CD4-positive, alpha-beta T cell treated with Interleukin-15 for 4 hours (primary cell): ENCODE data around the gene SGCB.
A peak's percentile ranks its signal among the peaks of the same experiment; 100 is the strongest.
"Not testable (repeated sequence)": the region's sequence is repeated elsewhere in the genome, so short reads cannot be mapped to it uniquely, and the experiment has no call there.

Experiments
- DNase-seq: peaks from one replicate; pipeline ENCODE4 v3.0.0-alpha.2; 2020; ENCODE audit warnings: low spot score

Gene SGCB

GRCh38 chr4:52038103-52038912 lies at the start of gene SGCB:
TSS of gene SGCB (minus strand) at chr4:52038299. CDS start at chr4:52038259, 40 bp downstream.
- peak; percentile 69 for DNase-seq

GRCh38 chr4:52086425-52086824 lies 48.3 kb upstream of the SGCB start:
- not testable (repeated sequence) for DNase-seq

GRCh38 chr4:52081216-52081615 lies 43.1 kb upstream of the SGCB start:
- DNase-seq = no peak

- DNase-seq = no peak
These were observed 41.6 kb upstream of the SGCB start for GRCh38 chr4:52079659-52080058.

- no peak for DNase-seq
These were observed 38.6 kb upstream of the SGCB start for GRCh38 chr4:52076731-52077130.

- DNase-seq = no peak
These were observed 33.9 kb upstream of the SGCB start for GRCh38 chr4:52071791-52072546.

- no peak for DNase-seq
These were observed 31.5 kb upstream of the SGCB start for GRCh38 chr4:52069571-52069970.

GRCh38 chr4:52059372-52059771 lies 21.3 kb upstream of the SGCB start:
- no peak for DNase-seq

- no peak for DNase-seq
These were observed 20.2 kb upstream of the SGCB start for GRCh38 chr4:52058275-52058674.

GRCh38 chr4:52057196-52057595 lies 19.1 kb upstream of the SGCB start:
- DNase-seq = no peak

GRCh38 chr4:52054254-52054653 lies 16.2 kb upstream of the SGCB start:
- DNase-seq = no peak

GRCh38 chr4:52052475-52052780 lies 14.3 kb upstream of the SGCB start:
- DNase-seq = no peak

GRCh38 chr4:52051615-52052474 lies 13.7 kb upstream of the SGCB start:
- no peak for DNase-seq

- no peak for DNase-seq
These were observed 13.1 kb upstream of the SGCB start, which contains the start of gene SPATA18 for GRCh38 chr4:52051213-52051614. TSS of gene SPATA18 (plus strand) at chr4:52051304. CDS start at chr4:52051705, 401 bp downstream.

- no peak for DNase-seq
These were observed 11.2 kb upstream of the SGCB start for GRCh38 chr4:52049266-52049665.

GRCh38 chr4:52045028-52045427 lies 6.9 kb upstream of the SGCB start:
- no peak for DNase-seq

- peak; percentile 8 for DNase-seq
These were observed 403 bp downstream of the SGCB start for GRCh38 chr4:52037689-52038102.

GRCh38 chr4:52036886-52037530 lies 1.1 kb downstream of the SGCB start:
- no peak for DNase-seq

GRCh38 chr4:52035190-52035589 lies 2.9 kb downstream of the SGCB start:
- no peak for DNase-seq

GRCh38 chr4:52032005-52032404 lies 6.1 kb downstream of the SGCB start:
- no peak for DNase-seq

GRCh38 chr4:52028970-52029369 lies 9.1 kb downstream of the SGCB start:
- no peak for DNase-seq
